Loucy (cell line): ENCODE measurements around the gene RFT1.

ENCODE experiments used
- EZH2phosphoT487 ChIP-seq: fragments of 200-600 bp; IDR thresholded peaks from 2 replicates; pipeline ENCODE4 v1.6.1; 2018; ENCODE audit warnings: antibody characterized with exemption, mild to moderate bottlenecking, moderate library complexity, borderline replicate concordance
- TF ChIP-seq, protein P1 (sequence below): fragments of 200-600 bp; sonication (generic); conservative IDR thresholded peaks from 2 replicates; pipeline ENCODE4 v1.5.1; 2014; ENCODE audit warnings: mild to moderate bottlenecking, antibody characterized with exemption, low read length

GRCh38 chr3:53111822-53112221, 18.4 kb downstream of the RFT1 start:
- TF ChIP-seq, protein P1, sequence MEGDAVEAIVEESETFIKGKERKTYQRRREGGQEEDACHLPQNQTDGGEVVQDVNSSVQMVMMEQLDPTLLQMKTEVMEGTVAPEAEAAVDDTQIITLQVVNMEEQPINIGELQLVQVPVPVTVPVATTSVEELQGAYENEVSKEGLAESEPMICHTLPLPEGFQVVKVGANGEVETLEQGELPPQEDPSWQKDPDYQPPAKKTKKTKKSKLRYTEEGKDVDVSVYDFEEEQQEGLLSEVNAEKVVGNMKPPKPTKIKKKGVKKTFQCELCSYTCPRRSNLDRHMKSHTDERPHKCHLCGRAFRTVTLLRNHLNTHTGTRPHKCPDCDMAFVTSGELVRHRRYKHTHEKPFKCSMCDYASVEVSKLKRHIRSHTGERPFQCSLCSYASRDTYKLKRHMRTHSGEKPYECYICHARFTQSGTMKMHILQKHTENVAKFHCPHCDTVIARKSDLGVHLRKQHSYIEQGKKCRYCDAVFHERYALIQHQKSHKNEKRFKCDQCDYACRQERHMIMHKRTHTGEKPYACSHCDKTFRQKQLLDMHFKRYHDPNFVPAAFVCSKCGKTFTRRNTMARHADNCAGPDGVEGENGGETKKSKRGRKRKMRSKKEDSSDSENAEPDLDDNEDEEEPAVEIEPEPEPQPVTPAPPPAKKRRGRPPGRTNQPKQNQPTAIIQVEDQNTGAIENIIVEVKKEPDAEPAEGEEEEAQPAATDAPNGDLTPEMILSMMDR, result no peak
- TF ChIP-seq EZH2phosphoT487, result no peak
